ENCODE results near the gene ABLIM2. TPM values are rescaled to one million over a fixed set of nuclear protein-coding genes. Genes with fewer than 3 reads are reported as not detected.

Gene ABLIM2
- total RNA-seq, 2 donors from 2014 or later = 0.34 to 0.60 TPM

- H3K36me3 Mint-ChIP-seq (ENCODE audit: insufficient read depth in 2 of 2) = no peaks in the 10 kb centered on the region
- no peaks in the 10 kb centered on the region for H3K27me3 Mint-ChIP-seq (ENCODE audit: low read depth)
- DNase-seq (no peak), ATAC-seq (replicated peaks in 1 of 2) (no peak)
- H3K4me1 Mint-ChIP-seq (ENCODE audit: low read depth) = no peaks in the 10 kb centered on the region
- no peak overlapping the region for H3K27ac Mint-ChIP-seq
- H3K4me3 Mint-ChIP-seq = no peak overlapping the region
- no peaks in the 10 kb centered on the region for H3K9me3 Mint-ChIP-seq
Measured at GRCh38 chr4:8025668-8026067, 132.9 kb downstream of the ABLIM2 start.

- DNase-seq (no peak), ATAC-seq (replicated peaks in 1 of 2) (no peak)
- no peaks in the 10 kb centered on the region for H3K9me3 Mint-ChIP-seq
- H3K27me3 Mint-ChIP-seq (ENCODE audit: low read depth) = no peaks in the 10 kb centered on the region
- H3K36me3 Mint-ChIP-seq (ENCODE audit: insufficient read depth in 2 of 2) = no peaks in the 10 kb centered on the region
- H3K4me1 Mint-ChIP-seq (ENCODE audit: low read depth) = no peaks in the 10 kb centered on the region
- no peak overlapping the region for H3K4me3 Mint-ChIP-seq
- no peak overlapping the region for H3K27ac Mint-ChIP-seq
Measured at GRCh38 chr4:8024073-8024786, 134.4 kb downstream of the ABLIM2 start.

DNA sequence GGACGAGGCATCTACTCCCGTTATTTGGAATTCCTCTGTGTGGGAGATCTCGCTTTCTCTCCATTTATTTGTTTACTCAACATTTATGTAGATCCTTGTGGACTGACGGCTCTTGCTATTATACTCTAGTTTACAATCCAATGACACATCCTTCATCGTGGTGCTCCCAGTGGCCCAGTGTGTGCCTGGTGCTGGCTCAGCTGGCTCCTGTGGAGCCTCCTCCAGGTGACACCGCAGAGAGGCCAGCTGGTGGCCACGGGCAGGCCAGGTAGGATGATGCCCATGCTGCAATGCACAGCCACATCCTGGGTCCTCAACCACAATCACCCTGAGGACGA is 134.9 kb downstream of the ABLIM2 start:
- Mint-ChIP-seq H3K36me3 (ENCODE audit: insufficient read depth in 2 of 2) (no peaks in the 10 kb centered on the region), H3K9me3 (no peaks in the 10 kb centered on the region), H3K27me3 (ENCODE audit: low read depth) (no peaks in the 10 kb centered on the region), H3K4me3 (no peak overlapping the region), H3K27ac (no peak overlapping the region), H3K4me1 (ENCODE audit: low read depth) (no peaks in the 10 kb centered on the region)
- ATAC-seq (replicated peaks in 1 of 2) (no peak), DNase-seq (no peak)

DNA sequence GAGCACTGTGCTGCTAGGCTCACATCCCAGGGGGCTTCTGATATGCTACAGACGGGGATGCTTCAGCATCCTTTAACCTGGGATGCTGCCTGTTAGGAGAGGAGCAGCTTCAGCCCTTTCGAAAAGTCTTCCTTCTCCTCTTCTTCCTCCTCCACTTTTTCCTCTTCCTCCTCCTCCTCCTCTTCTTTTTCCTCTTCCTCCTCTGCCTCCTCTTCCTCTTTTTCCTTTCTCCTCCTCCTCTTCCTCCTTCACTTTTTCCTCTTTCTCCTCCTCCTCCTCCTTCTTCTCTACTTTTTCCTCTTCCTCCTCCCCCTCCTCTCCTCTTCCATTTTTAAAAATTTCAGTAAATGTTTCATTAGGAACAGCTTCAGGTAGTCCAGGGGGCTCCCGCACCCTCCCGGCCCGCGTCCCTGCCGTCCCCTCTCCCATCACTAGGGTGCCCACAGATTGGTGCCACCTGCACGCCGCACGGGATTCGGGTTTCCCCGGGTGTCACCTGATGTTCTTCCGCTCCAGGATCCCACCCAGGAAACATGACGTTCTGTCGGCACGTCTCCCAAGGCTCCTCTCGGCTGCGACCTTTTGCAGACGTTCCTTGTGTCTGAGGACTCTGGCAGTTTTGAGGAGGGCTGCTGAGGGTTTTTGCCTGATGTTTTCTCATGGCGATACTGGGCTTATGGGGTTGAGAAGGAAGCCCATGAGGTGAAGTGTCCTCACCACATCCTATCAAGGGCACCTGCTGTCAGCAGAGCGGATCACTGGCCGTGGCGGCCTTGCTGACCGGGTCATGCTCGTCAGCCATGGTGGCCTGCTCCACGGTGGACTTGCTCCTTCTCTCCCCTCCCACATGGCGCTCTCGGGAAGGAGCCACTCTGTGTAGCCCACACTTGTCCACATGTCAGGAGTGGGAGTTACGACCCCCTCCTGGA is 135.6 kb downstream of the ABLIM2 start:
- no peaks in the 10 kb centered on the region for H3K27me3 Mint-ChIP-seq (ENCODE audit: low read depth)
- no peaks in the 10 kb centered on the region for H3K4me1 Mint-ChIP-seq (ENCODE audit: low read depth)
- ATAC-seq (replicated peaks in 1 of 2) (no peak), DNase-seq (no peak)
- H3K36me3 Mint-ChIP-seq (ENCODE audit: insufficient read depth in 2 of 2) = no peaks in the 10 kb centered on the region
- no peaks in the 10 kb centered on the region for H3K9me3 Mint-ChIP-seq
- no peak overlapping the region for H3K27ac Mint-ChIP-seq
- H3K4me3 Mint-ChIP-seq = no peak overlapping the region

DNA sequence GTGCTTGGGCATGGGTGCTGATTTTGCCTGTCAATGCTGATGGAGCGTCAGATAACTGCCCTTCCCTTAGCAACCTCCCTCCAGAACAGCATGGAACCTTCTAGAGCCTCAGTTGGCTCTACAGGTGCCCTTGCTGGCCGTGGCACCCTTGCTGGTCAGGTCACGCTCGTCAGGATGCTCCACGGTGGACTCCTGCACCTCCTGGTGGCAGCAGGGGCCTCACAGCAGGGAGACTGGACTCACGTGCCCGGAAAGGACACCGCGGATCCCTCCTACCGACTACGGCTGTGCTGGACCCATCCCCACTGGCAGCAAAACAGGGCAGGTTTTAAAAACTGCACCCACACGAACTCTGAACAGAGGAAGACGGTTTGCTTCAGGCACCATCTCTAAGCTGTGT is 136.8 kb downstream of the ABLIM2 start:
- DNase-seq (no peak), ATAC-seq (replicated peaks in 1 of 2) (no peak)
- H3K4me3 Mint-ChIP-seq = no peak overlapping the region
- H3K9me3 Mint-ChIP-seq = no peaks in the 10 kb centered on the region
- no peaks in the 10 kb centered on the region for H3K36me3 Mint-ChIP-seq (ENCODE audit: insufficient read depth in 2 of 2)
- no peaks in the 10 kb centered on the region for H3K27me3 Mint-ChIP-seq (ENCODE audit: low read depth)
- no peaks in the 10 kb centered on the region for H3K4me1 Mint-ChIP-seq (ENCODE audit: low read depth)
- no peak overlapping the region for H3K27ac Mint-ChIP-seq

DNA sequence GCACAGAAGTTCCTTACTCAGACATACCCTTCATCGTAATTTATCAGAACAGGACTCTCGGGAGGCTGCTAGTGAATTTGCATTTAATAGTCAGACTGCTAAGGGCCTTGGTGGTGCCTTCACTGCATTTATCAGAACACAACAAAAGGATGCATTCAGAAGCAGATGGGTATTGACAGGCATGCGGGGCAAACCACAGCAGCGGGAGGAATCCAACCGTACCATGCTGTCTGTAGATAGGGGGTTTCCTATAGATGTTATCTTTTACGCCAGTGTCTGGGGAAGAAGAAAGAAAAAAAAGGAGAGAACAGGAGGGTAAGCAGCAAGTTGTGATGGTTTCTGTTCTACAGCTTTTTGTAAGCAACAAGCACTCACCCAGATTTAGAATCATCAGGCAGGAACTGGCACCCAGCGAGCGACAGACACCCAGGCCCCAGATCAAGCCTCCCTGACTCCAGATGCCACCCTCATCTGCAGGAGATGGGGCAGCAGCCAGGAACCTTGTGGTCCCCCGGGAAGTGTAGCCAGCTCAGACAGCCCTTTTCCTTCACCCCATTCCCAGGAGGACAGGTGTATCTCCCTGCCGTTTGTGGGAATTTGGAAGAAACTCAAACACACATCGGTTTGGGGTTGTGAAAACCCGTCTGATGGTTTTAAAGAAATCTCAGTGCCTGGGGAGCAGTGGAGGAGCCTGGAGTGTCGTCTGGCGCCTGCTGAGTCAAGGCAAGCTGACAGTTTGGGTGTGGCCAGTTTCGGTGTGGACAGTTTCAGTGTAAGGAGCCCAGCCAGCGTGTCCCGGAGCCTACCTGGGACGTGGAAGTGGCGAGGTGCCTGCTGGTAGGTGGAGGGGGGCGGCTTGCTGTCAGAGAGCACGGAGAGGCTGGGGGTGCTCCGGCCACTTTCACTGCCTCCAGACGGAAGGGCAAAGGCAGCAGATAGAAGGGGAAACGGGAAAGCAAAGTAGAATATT is 138.9 kb downstream of the ABLIM2 start:
- ATAC-seq (replicated peaks in 1 of 2) (no peak), DNase-seq (no peak)
- Mint-ChIP-seq H3K27ac (no peak overlapping the region), H3K9me3 (no peaks in the 10 kb centered on the region), H3K4me3 (no peak overlapping the region), H3K27me3 (ENCODE audit: low read depth) (no peaks in the 10 kb centered on the region), H3K36me3 (ENCODE audit: insufficient read depth in 2 of 2) (no peaks in the 10 kb centered on the region), H3K4me1 (ENCODE audit: low read depth) (no peaks in the 10 kb centered on the region)

DNA sequence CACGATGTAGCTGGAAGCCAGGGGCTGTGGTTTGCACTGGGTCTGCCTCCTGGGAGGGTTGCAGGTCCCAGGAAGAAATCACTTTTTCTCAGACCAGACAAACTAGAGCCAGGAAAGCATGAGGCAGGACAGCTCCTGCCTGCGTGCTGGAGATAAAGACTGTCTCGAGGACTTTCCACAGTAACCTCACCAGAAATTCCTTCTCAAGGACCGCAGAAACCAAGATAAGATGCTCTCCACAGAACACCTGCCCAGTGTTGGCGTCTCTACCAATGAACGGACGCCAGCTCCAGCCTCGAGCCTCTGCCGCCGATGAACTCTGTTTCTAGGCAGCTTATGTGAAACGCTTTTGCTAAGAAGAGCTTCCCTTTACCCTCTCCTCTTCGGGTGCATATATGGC is 142.1 kb downstream of the ABLIM2 start:
- no peak overlapping the region for H3K27ac Mint-ChIP-seq
- no peak overlapping the region for H3K4me3 Mint-ChIP-seq
- no peaks in the 10 kb centered on the region for H3K27me3 Mint-ChIP-seq (ENCODE audit: low read depth)
- H3K4me1 Mint-ChIP-seq (ENCODE audit: low read depth) = no peaks in the 10 kb centered on the region
- no peaks in the 10 kb centered on the region for H3K9me3 Mint-ChIP-seq
- DNase-seq = no peak
- H3K36me3 Mint-ChIP-seq (ENCODE audit: insufficient read depth in 2 of 2) = no peaks in the 10 kb centered on the region
- no peak for ATAC-seq (replicated peaks in 1 of 2)

DNA sequence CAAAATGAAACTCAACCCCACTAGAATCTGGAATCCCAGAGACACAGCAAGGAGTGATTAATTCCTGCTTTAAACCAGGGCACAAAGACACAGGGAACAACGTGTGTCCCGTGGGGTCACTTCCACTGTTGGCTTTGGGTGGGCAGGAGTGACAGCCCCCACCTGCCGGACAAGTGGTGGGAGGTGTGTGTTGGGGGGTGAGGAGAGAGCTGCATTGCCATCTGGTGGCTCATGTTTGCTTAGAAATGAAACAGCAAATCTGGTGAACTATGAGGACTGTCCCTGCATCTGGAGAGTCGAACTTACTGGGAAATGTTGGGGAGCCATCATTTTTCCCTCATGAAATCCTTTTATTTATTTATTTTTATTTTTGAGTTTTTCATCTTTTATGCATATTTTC is 143.1 kb downstream of the ABLIM2 start:
- H3K4me3 Mint-ChIP-seq = no peak overlapping the region
- H3K27ac Mint-ChIP-seq = no peak overlapping the region
- ATAC-seq (replicated peaks in 1 of 2) = no peak
- H3K36me3 Mint-ChIP-seq (ENCODE audit: insufficient read depth in 2 of 2) = no peaks in the 10 kb centered on the region
- no peak for DNase-seq
- H3K4me1 Mint-ChIP-seq (ENCODE audit: low read depth) = no peaks in the 10 kb centered on the region
- no peaks in the 10 kb centered on the region for H3K9me3 Mint-ChIP-seq
- H3K27me3 Mint-ChIP-seq (ENCODE audit: low read depth) = no peaks in the 10 kb centered on the region

DNA sequence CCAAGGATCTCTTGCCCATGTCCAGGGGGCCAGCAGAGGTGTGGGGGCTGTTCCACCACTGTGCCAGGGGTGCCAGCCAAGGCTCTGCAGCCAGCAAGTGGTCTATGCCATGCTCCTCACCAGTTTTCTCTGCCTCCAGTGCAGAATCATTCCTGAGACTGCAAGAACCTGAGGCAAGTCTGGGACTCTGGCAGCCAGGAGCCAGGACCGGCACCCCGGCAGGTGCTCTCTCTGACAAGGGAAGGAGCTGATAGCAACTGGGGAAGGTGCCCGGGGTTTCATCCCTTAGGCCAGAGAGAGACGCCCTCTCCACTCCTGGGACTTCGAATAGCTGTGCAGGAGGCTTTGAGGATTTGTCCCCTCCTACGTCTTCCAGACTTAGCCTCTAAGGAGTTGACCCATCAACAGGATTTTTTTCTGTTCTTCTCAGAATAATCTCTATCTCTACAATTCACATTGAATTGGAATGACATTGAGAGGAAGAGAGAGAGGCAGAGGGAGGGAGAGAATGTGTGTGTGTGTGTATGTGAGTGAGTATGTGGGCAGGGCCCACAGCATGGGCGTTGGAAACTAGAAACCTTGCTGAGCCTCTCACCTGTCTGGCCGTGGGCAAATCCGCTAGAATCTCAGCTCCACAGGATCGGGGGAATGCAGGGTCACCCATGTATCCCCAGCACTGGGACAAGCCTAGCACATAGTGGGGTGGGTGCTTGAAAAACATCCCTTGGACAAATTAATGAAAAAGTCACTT is 144.5 kb downstream of the ABLIM2 start:
- no peak for ATAC-seq (replicated peaks in 1 of 2)
- H3K27ac Mint-ChIP-seq = no peak overlapping the region

GRCh38 chr4:8012517-8012916 is 146.1 kb downstream of the ABLIM2 start:
- no peak overlapping the region for H3K27ac Mint-ChIP-seq
- no peaks in the 10 kb centered on the region for H3K36me3 Mint-ChIP-seq (ENCODE audit: insufficient read depth in 2 of 2)
- no peak for DNase-seq
- no peaks in the 10 kb centered on the region for H3K27me3 Mint-ChIP-seq (ENCODE audit: low read depth)
- ATAC-seq (replicated peaks in 1 of 2) = no peak
- H3K4me1 Mint-ChIP-seq (ENCODE audit: low read depth) = no peaks in the 10 kb centered on the region
- H3K9me3 Mint-ChIP-seq = no peaks in the 10 kb centered on the region
- H3K4me3 Mint-ChIP-seq = no peak overlapping the region

More for the DNA sequence above, 144.5 kb downstream of the ABLIM2 start:
- Mint-ChIP-seq H3K4me1 (ENCODE audit: low read depth) (no peaks in the 10 kb centered on the region), H3K9me3 (no peaks in the 10 kb centered on the region), H3K27me3 (ENCODE audit: low read depth) (no peaks in the 10 kb centered on the region), H3K4me3 (no peak overlapping the region), H3K36me3 (ENCODE audit: insufficient read depth in 2 of 2) (no peaks in the 10 kb centered on the region)
- DNase-seq = no peak

GRCh38 chr4:8010618-8011017 is 148.0 kb downstream of the ABLIM2 start:
- Mint-ChIP-seq H3K4me3 (no peak overlapping the region), H3K27me3 (ENCODE audit: low read depth) (no peaks in the 10 kb centered on the region), H3K27ac (no peak overlapping the region), H3K36me3 (ENCODE audit: insufficient read depth in 2 of 2) (no peaks in the 10 kb centered on the region), H3K9me3 (no peaks in the 10 kb centered on the region), H3K4me1 (ENCODE audit: low read depth) (no peaks in the 10 kb centered on the region)
- DNase-seq (no peak), ATAC-seq (replicated peaks in 1 of 2) (no peak)

DNA sequence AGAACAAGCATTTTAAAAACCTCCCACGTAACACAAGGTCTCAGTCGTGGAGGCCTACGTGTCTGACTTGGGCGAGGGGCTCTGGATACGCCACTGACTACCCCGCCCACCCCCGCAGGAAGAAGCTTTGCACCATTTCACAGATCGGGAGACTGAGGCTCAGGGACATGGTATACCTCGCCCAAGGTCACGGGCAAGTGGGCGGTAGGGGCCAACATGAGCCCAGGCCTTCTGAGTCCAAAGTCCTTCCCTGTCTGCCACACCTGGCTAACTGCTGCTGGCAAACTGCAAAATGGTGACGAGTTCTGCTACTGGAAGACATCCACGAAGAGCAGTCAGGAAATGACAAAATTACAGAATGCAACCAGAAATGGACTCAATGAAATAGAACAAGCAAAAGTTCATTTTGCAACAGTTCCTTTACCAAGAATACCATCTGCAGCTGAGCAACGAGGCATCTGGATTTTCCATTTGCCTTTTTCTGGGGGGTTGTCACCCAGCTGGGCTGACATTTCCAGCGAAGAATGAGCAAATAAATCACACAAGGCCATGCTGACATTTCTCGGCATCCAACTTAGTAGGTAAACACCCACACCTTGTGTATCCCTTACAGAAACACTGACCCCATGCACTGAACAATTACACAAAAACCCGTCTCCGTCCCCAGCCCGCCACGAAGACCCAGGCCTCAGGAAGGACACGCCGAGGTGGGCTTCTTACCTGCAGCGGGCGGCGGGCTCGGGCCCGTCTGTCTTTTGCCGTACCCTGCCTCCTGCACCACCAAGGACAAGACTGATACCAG is 148.7 kb downstream of the ABLIM2 start:
- Mint-ChIP-seq H3K4me1 (ENCODE audit: low read depth) (no peaks in the 10 kb centered on the region), H3K27ac (no peak overlapping the region), H3K36me3 (ENCODE audit: insufficient read depth in 2 of 2) (no peaks in the 10 kb centered on the region), H3K27me3 (ENCODE audit: low read depth) (no peaks in the 10 kb centered on the region), H3K9me3 (no peaks in the 10 kb centered on the region), H3K4me3 (no peak overlapping the region)
- DNase-seq (no peak), ATAC-seq (replicated peaks in 1 of 2) (no peak)

All from activated T-cell treated with anti-CD3 and anti-CD28 coated beads, Interleukin-2, amount 50 U/mL, for 72 hours (primary cell).